Colonic mucosa (tissue), 4 donors: Measurements from ENCODE around the gene CUX1. TPM values are rescaled to one million over a fixed set of nuclear protein-coding genes. Genes with fewer than 3 reads are reported as not detected.

Experiments used
- DNase-seq: peaks from one replicate; pipeline ENCODE4 v3.0.0-alpha.2; 2020
- H3K27ac ChIP-seq: fragments of 200-600 bp; one replicate; pipeline ENCODE4 v1.8.0; 2021
- H3K27me3 ChIP-seq: fragments of 200-600 bp; one replicate; pipeline ENCODE4 v1.8.0; 2021
- H3K36me3 ChIP-seq: fragments of 200-600 bp; one replicate; pipeline ENCODE4 v1.8.0; 2021
- H3K4me1 ChIP-seq: fragments of 200-600 bp; one replicate; pipeline ENCODE4 v1.8.0; 2021; ENCODE audit warnings: mild to moderate bottlenecking
- H3K4me3 ChIP-seq: fragments of 200-600 bp; one replicate; pipeline ENCODE4 v1.8.0; 2021
- H3K9ac ChIP-seq, 2 donors: one replicate each; pipeline ENCODE4 v1.7.0; 2013; ENCODE audit warnings: control low read depth in 2 of 2, low read depth in 2 of 2, low read length in 2 of 2
- H3K9me3 ChIP-seq: fragments of 200-600 bp; one replicate; pipeline ENCODE4 v1.8.0; 2021
- CTCF ChIP-seq: fragments of 200-600 bp; IDR thresholded peaks from one replicate; pipeline ENCODE4 v1.8.0; 2022; ENCODE audit warnings: antibody characterized with exemption, mild to moderate bottlenecking
- intact Hi-C: fragments of 100-400 bp; cut with DNase I; formaldehyde crosslinking; loops from one replicate; pipeline ENCODE4 v1.14.1; 2022
- total RNA-seq, 2 donors: library from RNA; stranded (reverse); fragmentation: NEBNext Ultra II Directional in 1 of 2; extraction: Animal tissue kit (Norgen Biotek cat#: 25700) in 1 of 2; gene quantifications; one replicate each; pipeline ENCODE4 v1.2.1, GENCODE V29; 2021
- donor health status: healthy.
- donor health status: DM: no; HTN: no; CAD: no.
- donor health status: DM: no; HTN: no; CAD: no.

The CUX1 gene
- total RNA-seq, 2 donors from 2014 or later, result 68.5 to 97.5 TPM

- Histone ChIP-seq H3K4me3 (no peak overlapping the region), H3K27ac (no peak overlapping the region), H3K9me3 (no peaks in the 10 kb centered on the region), H3K27me3 (no peaks in the 10 kb centered on the region), H3K9ac (no peak overlapping the region), H3K36me3 (no peaks in the 10 kb centered on the region), H3K4me1 (peaks cover 6% of the 10 kb centered on the region)
- no peak for TF ChIP-seq CTCF
- intact Hi-C loops, result no loop called here
- DNase-seq, result no peak
Observed at GRCh38 chr7:101945034-101945758, 127.8 kb downstream of the CUX1 start.

GRCh38 chr7:101947899-101948298 lies 130.5 kb downstream of the CUX1 start:
- Histone ChIP-seq H3K9me3 (no peaks in the 10 kb centered on the region), H3K4me3 (no peak overlapping the region), H3K9ac (no peak overlapping the region), H3K27me3 (no peaks in the 10 kb centered on the region), H3K4me1 (no peaks in the 10 kb centered on the region), H3K27ac (no peak overlapping the region), H3K36me3 (no peaks in the 10 kb centered on the region)
- intact Hi-C loops, result no loop called here
- no peak for DNase-seq
- no peak for TF ChIP-seq CTCF

DNA sequence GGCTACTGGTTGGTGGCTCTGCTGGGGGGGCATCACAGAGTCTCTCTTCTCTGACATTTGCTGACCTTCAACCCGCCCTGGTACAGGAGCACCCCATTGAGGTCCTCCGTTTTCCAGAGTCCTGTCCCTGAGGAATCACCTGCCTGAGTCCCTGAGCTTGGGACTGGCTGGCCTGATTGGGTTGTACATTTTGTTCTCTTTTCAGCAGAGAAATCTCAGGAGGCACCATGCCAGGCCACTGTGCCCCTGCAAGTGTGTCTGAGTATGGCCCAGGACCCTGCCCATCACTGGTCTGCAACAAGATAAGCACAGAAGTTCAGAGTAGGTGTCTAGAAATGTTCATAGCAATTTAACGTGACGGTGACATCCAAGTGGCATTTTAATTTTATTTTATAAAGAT lies 131.2 kb downstream of the CUX1 start:
- Histone ChIP-seq H3K36me3 (no peaks in the 10 kb centered on the region), H3K9me3 (no peaks in the 10 kb centered on the region), H3K4me1 (no peaks in the 10 kb centered on the region), H3K27me3 (no peaks in the 10 kb centered on the region), H3K9ac (no peak overlapping the region), H3K27ac (no peak overlapping the region), H3K4me3 (no peak overlapping the region)
- no peak for TF ChIP-seq CTCF
- intact Hi-C loops, result no loop called here
- no peak for DNase-seq

- intact Hi-C loops, result no loop called here
- no peak overlapping the region for H3K9ac ChIP-seq
- H3K4me3 ChIP-seq, result no peak overlapping the region
- DNase-seq, result no peak
- TF ChIP-seq CTCF, result no peak
- H3K4me1 ChIP-seq, result no peaks in the 10 kb centered on the region
- H3K27me3 ChIP-seq, result no peaks in the 10 kb centered on the region
- no peak overlapping the region for H3K27ac ChIP-seq
- H3K36me3 ChIP-seq, result no peaks in the 10 kb centered on the region
- no peaks in the 10 kb centered on the region for H3K9me3 ChIP-seq
Observed at GRCh38 chr7:101950450-101951119, 133.2 kb downstream of the CUX1 start.

DNA sequence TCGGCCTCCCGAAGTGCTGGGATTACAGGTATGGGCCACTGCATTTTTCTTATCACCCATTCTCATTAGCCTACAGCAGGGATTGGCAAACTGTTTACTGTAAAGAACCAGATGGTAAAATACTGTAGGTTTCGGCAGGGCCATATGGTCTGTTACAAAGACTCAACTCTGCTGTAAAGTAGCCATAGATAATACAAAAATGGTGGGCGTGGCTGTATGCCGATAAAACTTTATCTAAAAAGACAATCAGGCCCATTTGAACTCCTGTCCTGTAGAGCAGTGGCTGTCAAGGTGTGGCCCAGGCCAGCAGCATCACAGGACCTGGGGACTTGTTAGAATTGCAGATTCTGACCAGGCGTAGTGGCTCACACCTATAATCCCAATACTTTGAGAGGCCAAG lies 134.3 kb downstream of the CUX1 start:
- H3K4me1 ChIP-seq, result no peaks in the 10 kb centered on the region
- no peaks in the 10 kb centered on the region for H3K27me3 ChIP-seq
- no peak overlapping the region for H3K9ac ChIP-seq
- TF ChIP-seq CTCF, result no peak
- DNase-seq, result no peak
- H3K9me3 ChIP-seq, result no peaks in the 10 kb centered on the region
- H3K27ac ChIP-seq, result peak overlapping the region; percentile 42
- H3K4me3 ChIP-seq, result no peak overlapping the region
- H3K36me3 ChIP-seq, result no peaks in the 10 kb centered on the region
- intact Hi-C loops, result no loop called here
